Lung microvascular endothelial cell (primary cell): ENCODE data around the gene ENOX1. TPM values are rescaled to one million over a fixed set of nuclear protein-coding genes. Genes with fewer than 3 reads are reported as not detected.

ENCODE experiments used
- DNase-seq, 2 donors: peaks; one replicate each; pipeline versions ENCODE4 v3.0.0 to v3.0.0-alpha.2; 2010; ENCODE audit warnings: low read depth in 2 of 2
- total RNA-seq: library from RNA; depleted of rRNA; stranded (reverse); fragments of >200 nt; gene quantifications from 2 replicates; pipeline ENCODE4 v1.2.1, GENCODE V29; 2014

Gene ENOX1
- total RNA-seq, 1 donor from 2014 or later = under 0.01 TPM

- DNase-seq = no peak
These were observed 522.3 kb downstream of the ENOX1 start for GRCh38 chr13:43264458-43264857.

DNA sequence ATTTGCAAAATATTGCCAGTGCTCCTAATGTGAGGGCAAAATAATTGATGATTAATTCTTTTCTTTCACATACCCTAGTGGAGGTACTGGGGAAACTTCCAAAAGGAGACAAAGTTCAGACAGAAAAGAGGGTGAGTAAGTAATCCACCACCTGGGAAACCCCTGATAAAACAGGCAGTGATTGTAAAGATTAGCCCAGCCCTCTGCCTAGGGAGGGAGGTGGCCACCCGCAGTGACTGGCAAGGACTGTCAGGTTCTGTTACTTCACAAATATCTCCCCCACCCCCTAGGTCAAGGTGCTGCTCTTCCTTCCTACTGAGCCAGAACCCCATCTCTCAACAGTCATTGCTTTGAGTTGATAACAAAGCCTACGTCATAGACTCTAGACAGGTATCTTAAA, 523.7 kb downstream of the ENOX1 start:
- no peak for DNase-seq

DNA sequence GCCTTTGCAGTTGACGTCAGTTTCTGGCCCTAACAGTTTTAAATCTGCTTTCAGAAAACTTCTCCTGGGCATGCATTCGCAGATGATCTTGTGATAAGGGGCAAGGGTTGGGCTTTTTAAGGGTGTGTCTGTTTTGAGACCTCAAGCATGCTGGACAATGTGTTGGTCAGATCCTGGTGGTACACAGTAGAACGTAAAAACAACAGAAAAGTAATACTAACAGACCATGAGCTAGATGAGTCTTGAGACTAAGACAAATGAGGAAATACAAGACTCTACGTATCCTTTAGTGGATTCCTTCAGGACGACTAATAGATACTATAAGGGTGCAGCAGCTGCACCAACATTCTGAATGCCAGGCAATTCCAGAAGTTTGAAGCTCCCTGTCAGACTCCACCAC, 525.8 kb downstream of the ENOX1 start:
- no peak for DNase-seq

DNA sequence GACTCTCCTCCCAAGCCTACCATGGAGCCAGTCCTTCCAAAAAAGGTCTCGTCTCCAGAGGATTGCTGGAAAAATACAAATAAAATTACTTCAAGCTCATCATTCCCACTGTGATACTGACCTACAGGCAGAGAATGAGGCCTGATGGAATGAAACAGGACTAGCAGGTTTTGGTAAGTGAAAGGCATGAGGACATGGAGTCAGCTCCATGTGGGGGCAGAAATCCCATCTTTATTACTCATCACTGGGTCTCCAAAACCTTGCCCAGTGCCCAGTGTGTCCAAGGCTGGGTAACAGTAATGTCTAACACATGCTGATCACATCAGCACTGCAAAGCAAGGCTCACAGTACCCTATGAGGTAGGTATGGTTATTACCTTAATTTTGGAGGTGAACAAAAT, 528.0 kb downstream of the ENOX1 start:
- no peak for DNase-seq

GRCh38 chr13:43257765-43258164, 529.0 kb downstream of the ENOX1 start:
- no peak for DNase-seq

- DNase-seq = no peak
These were observed 534.8 kb downstream of the ENOX1 start for GRCh38 chr13:43251961-43252360.

GRCh38 chr13:43246382-43246781, 540.4 kb downstream of the ENOX1 start:
- no peak for DNase-seq

GRCh38 chr13:43245374-43245964, 541.3 kb downstream of the ENOX1 start:
- DNase-seq = peak in 1 of 2 donors; percentile 84

DNA sequence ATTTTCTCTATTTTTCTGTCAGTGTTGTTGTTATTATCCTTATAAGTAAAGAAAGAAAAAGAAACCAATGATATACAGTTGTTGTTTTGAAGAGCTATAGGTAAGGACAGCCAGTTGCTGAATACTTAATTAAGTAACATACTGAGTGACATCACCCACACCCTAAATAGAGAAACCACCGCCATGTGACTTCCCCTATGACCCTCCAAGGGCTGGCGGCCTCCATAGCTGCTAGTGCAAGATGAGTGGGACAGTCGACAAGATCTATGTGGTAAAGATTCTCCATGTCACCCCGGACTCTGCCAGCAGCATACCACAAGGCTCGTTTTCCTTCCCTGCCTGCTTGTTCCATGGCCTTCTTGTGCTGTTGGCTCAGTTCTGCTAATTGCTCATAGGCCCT, 542.3 kb downstream of the ENOX1 start:
- no peak for DNase-seq

GRCh38 chr13:43243711-43244110, 543.1 kb downstream of the ENOX1 start:
- DNase-seq = peak in 1 of 2 donors; percentile 20

DNA sequence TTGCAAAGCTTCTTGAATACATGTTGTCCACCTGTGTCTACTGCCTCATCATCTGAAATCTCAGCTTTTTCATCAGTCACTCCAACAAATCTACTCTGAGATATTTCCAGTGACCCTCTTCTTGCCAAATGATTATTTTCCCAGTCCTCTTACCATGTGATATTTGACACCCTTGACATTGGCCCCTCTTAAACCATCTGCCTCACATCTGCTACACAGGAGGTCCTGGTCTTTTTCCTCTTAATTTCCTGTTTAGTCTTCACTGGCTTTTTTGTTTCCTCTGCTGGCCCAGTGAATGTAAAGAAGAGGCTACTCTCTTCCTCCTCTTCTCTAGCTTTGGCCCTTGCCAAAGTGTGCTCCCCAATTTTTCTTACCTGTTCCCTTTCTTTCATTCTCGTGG, 544.7 kb downstream of the ENOX1 start:
- peak in 1 of 2 donors; percentile 65 for DNase-seq

DNA sequence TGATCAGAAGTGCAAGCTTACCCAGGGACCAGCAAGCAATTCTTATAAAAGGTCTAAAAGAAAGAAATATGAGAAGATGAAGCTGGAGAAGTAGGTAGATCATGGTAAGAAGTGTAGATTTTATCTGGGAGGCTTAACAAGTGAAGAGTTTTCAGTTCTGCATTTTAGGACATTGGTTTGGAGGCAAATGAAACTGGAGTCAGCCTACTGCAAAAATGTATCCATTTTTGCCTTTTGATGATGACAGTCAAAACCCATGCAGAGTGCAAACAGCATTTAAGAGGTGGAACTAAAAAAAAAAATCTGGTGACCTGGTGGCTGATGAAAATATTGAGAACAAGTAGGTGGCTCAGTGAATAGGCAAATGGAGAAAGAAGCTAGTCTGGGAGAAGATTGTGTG, 546.5 kb downstream of the ENOX1 start:
- no peak for DNase-seq

- no peak for DNase-seq
These were observed 547.4 kb downstream of the ENOX1 start for GRCh38 chr13:43239275-43239840.

DNA sequence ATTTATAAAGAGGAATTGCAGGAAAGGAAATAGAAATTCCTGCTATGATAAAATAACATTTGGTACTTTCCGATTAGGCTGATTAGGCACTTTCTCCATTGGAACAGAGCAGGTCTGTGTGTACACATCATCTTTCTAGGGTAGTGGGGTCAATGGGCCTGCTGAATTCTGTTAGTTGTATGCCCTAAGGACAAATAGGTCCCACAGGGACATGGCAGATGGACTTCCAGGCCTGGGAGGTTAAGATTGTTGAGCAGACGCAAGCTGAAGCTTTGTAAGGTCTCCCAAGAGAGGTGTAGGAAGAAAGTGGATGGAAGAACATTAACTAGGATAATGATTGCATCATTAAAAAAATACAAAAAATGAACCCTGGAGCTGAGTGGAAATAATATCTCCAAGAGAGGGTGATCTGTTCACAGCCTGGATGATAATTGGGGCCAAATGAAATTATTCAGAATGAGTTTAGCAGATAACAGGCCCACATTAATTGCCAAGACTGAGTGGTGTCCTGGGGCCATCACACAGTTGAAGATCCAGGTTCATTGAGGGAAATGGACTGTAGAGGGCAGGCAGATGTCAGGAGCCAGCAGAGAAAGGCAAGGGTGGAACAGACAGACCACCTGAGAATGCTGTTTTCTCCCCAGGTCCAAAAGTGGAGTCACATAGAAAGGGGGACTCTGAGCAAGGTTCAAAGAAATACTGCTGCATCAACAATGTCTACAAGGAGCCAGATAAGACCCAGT, 548.3 kb downstream of the ENOX1 start:
- peak in 1 of 2 donors; percentile 5 for DNase-seq

DNA sequence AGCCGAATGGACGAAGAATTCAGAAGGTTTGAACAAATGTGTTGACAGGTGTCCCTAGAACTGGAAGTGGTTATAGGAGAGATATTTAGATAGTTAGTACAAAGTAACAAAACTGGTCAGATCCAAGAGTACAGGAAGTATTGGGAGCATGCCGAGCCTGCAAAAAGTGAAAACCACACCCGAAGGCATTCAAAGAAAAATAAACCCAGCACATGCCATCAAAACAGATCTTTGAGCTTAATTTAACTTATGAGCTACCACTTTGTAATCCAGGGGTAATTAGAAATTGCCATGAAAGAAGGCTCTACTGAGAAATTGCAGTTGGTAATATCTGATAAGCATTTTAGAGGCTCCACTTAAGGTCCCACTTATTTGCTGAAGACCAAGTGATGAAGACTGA, 549.2 kb downstream of the ENOX1 start:
- DNase-seq = no peak

DNA sequence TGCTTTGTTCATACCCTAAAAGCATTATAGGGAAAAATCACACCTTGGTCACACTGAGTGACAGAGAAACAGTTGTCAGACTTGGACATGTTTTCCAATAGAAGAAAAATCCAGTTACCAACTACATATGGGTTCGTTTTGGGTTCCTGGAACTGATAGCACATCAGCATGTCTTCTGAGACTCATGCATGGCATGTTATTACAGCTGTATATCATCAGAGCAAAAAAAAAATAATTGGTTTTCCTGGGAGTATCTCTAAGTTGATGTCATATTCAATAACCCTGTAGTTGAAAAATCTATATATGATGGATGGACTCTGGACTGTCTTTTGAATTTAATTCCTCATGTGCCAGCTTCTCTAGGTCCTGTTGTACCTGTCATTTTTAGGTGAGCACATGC, 551.7 kb downstream of the ENOX1 start:
- DNase-seq = no peak

- DNase-seq = peak; percentile 77 to 79
These were observed 553.9 kb downstream of the ENOX1 start for GRCh38 chr13:43232873-43233265.

DNA sequence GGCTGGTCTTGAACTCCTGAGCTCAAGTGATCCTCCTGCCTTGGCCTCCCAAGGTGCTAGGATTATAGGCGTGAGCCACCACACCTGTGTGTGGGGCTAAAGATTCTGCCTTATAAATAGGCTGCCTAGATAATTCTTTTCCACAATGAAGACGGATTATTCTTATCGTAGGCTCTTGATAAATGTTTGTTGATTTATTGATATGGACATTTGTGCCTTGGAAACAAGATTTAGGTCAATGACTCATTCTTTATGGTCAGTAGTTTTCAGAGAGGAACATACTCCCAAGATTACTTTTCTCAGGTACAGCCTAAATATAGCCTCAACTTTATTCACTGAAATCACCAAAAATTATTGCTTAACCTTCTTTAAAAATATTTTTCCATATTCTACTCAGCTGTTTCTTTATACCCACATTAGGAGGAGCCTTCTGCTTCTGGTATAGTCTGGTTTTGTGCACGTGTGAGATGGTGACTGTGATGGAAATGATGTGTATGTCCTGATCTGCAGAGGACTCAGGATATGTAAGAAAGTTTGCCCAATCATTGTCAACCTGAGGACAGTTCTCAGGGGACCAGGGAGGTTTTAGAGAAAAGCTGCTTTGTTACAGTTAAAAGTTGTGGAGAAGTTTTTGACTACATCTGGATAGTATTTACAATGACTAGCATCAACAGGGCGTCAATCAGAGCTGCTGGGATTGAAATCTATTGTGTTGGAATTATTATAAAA, 554.5 kb downstream of the ENOX1 start:
- DNase-seq = no peak

GRCh38 chr13:43230989-43231388, 555.8 kb downstream of the ENOX1 start:
- no peak for DNase-seq

GRCh38 chr13:43229506-43229905, 557.3 kb downstream of the ENOX1 start:
- DNase-seq = peak in 1 of 2 donors; percentile 63

GRCh38 chr13:43227721-43228120, 559.1 kb downstream of the ENOX1 start:
- peak; percentile 45 to 68 for DNase-seq

GRCh38 chr13:43223216-43223615, 563.6 kb downstream of the ENOX1 start:
- no peak for DNase-seq
